Measurements from ENCODE around the gene NT5E.

Gene NT5E

GRCh38 chr6:85406641-85407075 lies 43.2 kb upstream of the NT5E start:
- H3F3A ChIP-seq (ENCODE audit: low read depth): no peaks in the 10 kb centered on the region
- no peaks in the 10 kb centered on the region for H3K79me2 ChIP-seq (ENCODE audit: insufficient read depth, low read length)
- H2AFZ ChIP-seq (ENCODE audit: low read length): no peak overlapping the region
- TF ChIP-seq EZH2phosphoT487 (IDR thresholded peaks at IDR 0.05; ENCODE audit: borderline replicate concordance) (no peak), CTCF (conservative IDR thresholded peaks at IDR 0.05; ENCODE audit: low read length) (no peak)
- no peaks in the 10 kb centered on the region for H4K20me1 ChIP-seq (ENCODE audit: insufficient read depth, low read length, poor library complexity, severe bottlenecking)
- no peak overlapping the region for H3K9ac ChIP-seq (ENCODE audit: low read depth, low read length, poor library complexity, severe bottlenecking)
- peaks cover 42% of the 10 kb centered on the region for H3K4me1 ChIP-seq (ENCODE audit: insufficient read depth, low read length, poor library complexity, severe bottlenecking)
- H3K36me3 ChIP-seq (ENCODE audit: insufficient read depth, low read length): no peaks in the 10 kb centered on the region
- no peaks in the 10 kb centered on the region for H3K9me3 ChIP-seq (ENCODE audit: insufficient read depth, low read depth, low read length)
- H3K9me2 ChIP-seq (replicated peaks; ENCODE audit: low read depth, low read length): no peaks in the 10 kb centered on the region
- H3K27me3 ChIP-seq (ENCODE audit: insufficient read depth, low read length, poor library complexity, severe bottlenecking): no peaks in the 10 kb centered on the region
- no peak overlapping the region for H3K4me3 ChIP-seq (ENCODE audit: low read length, poor library complexity, severe bottlenecking)
- no peak overlapping the region for H3K4me2 ChIP-seq (ENCODE audit: low read depth, low read length, poor library complexity, severe bottlenecking)

- no peak for TF ChIP-seq EZH2phosphoT487 (IDR thresholded peaks at IDR 0.05; ENCODE audit: borderline replicate concordance)
- TF ChIP-seq CTCF (conservative IDR thresholded peaks at IDR 0.05; ENCODE audit: low read length): no peak
- Histone ChIP-seq H3K4me3 (ENCODE audit: low read length, poor library complexity, severe bottlenecking) (no peak overlapping the region), H4K20me1 (ENCODE audit: insufficient read depth, low read length, poor library complexity, severe bottlenecking) (no peaks in the 10 kb centered on the region), H3K27me3 (ENCODE audit: insufficient read depth, low read length, poor library complexity, severe bottlenecking) (no peaks in the 10 kb centered on the region), H2AFZ (ENCODE audit: low read length) (no peak overlapping the region), H3K9me2 (replicated peaks; ENCODE audit: low read depth, low read length) (no peaks in the 10 kb centered on the region), H3K4me1 (ENCODE audit: insufficient read depth, low read length, poor library complexity, severe bottlenecking) (peaks cover 28% of the 10 kb centered on the region), H3K36me3 (ENCODE audit: insufficient read depth, low read length) (no peaks in the 10 kb centered on the region), H3K9me3 (ENCODE audit: insufficient read depth, low read depth, low read length) (no peaks in the 10 kb centered on the region), H3K4me2 (ENCODE audit: low read depth, low read length, poor library complexity, severe bottlenecking) (no peak overlapping the region), H3K79me2 (ENCODE audit: insufficient read depth, low read length) (no peaks in the 10 kb centered on the region), H3K9ac (ENCODE audit: low read depth, low read length, poor library complexity, severe bottlenecking) (no peak overlapping the region), H3F3A (ENCODE audit: low read depth) (no peaks in the 10 kb centered on the region)
Measured at GRCh38 chr6:85408039-85408438, 41.8 kb upstream of the NT5E start.

- no peak overlapping the region for H2AFZ ChIP-seq (ENCODE audit: low read length)
- no peaks in the 10 kb centered on the region for H3K4me1 ChIP-seq (ENCODE audit: insufficient read depth, low read length, poor library complexity, severe bottlenecking)
Measured at GRCh38 chr6:85412911-85413430, 36.9 kb upstream of the NT5E start.

More at GRCh38 chr6:85412911-85413430, 36.9 kb upstream of the NT5E start:
- no peak overlapping the region for H3K4me2 ChIP-seq (ENCODE audit: low read depth, low read length, poor library complexity, severe bottlenecking)
- no peaks in the 10 kb centered on the region for H3K9me3 ChIP-seq (ENCODE audit: insufficient read depth, low read depth, low read length)
- H4K20me1 ChIP-seq (ENCODE audit: insufficient read depth, low read length, poor library complexity, severe bottlenecking): no peaks in the 10 kb centered on the region
- no peaks in the 10 kb centered on the region for H3F3A ChIP-seq (ENCODE audit: low read depth)
- no peaks in the 10 kb centered on the region for H3K27me3 ChIP-seq (ENCODE audit: insufficient read depth, low read length, poor library complexity, severe bottlenecking)
- H3K9ac ChIP-seq (ENCODE audit: low read depth, low read length, poor library complexity, severe bottlenecking): no peak overlapping the region
- TF ChIP-seq CTCF (conservative IDR thresholded peaks at IDR 0.05; ENCODE audit: low read length) (no peak), EZH2phosphoT487 (IDR thresholded peaks at IDR 0.05; ENCODE audit: borderline replicate concordance) (no peak)
- H3K36me3 ChIP-seq (ENCODE audit: insufficient read depth, low read length): no peaks in the 10 kb centered on the region
- no peak overlapping the region for H3K4me3 ChIP-seq (ENCODE audit: low read length, poor library complexity, severe bottlenecking)
- H3K79me2 ChIP-seq (ENCODE audit: insufficient read depth, low read length): no peaks in the 10 kb centered on the region
- H3K9me2 ChIP-seq (replicated peaks; ENCODE audit: low read depth, low read length): no peaks in the 10 kb centered on the region

All from Loucy (cell line).